Measurements from ENCODE around the gene PCLAF. TPM values are rescaled to one million over a fixed set of nuclear protein-coding genes. Genes with fewer than 3 reads are reported as not detected.

PCLAF gene
- polyA plus RNA-seq, 1 experiment: 104 TPM

GRCh38 chr15:64344651-64345294 lies 36.5 kb downstream of the PCLAF start:
- Histone ChIP-seq H3K27me3 (ENCODE audit: control insufficient read depth, insufficient read depth, low read length) (no peaks in the 10 kb centered on the region), H3K4me3 (ENCODE audit: low read depth, low read length) (no peak overlapping the region), H3K9me3 (ENCODE audit: control insufficient read depth, insufficient read depth, low read length) (no peaks in the 10 kb centered on the region), H3K27ac (ENCODE audit: low read depth, low read length) (no peak overlapping the region)
- TF ChIP-seq CTCF (IDR thresholded peaks at IDR 0.05; ENCODE audit: low read depth, low read length): no peak
- CTCF ChIA-PET: interaction anchor here (0.9 to 1.3 kb wide), 4 partner anchors 9 to 35 kb away, joined by 3 to 4 read pairs (median 3); no protein-coding TSS in a partner anchor
- POLR2A ChIA-PET: interaction anchor here (1.5 kb wide), 1 partner anchor 11 kb away, joined by 5 read pairs; the partner anchor contains the start of gene CSNK1G1
- DNase-seq (ENCODE audit: low read depth, low spot score): no peak

GRCh38 chr15:64343841-64344240 lies 37.4 kb downstream of the PCLAF start:
- POLR2A ChIA-PET: no interaction called here
- CTCF ChIA-PET: no interaction called here

GRCh38 chr15:64343222-64343621 lies 38.0 kb downstream of the PCLAF start:
- Histone ChIP-seq H3K27me3 (ENCODE audit: control insufficient read depth, insufficient read depth, low read length) (no peaks in the 10 kb centered on the region), H3K9me3 (ENCODE audit: control insufficient read depth, insufficient read depth, low read length) (no peaks in the 10 kb centered on the region), H3K27ac (ENCODE audit: low read depth, low read length) (no peak overlapping the region), H3K4me3 (ENCODE audit: low read depth, low read length) (no peak overlapping the region)
- no peak for DNase-seq (ENCODE audit: low read depth, low spot score)
- ChIA-PET CTCF (no interaction called here), POLR2A (no interaction called here)
- no peak for TF ChIP-seq CTCF (IDR thresholded peaks at IDR 0.05; ENCODE audit: low read depth, low read length)

More at GRCh38 chr15:64343841-64344240, 37.4 kb downstream of the PCLAF start:
- Histone ChIP-seq H3K27me3 (ENCODE audit: control insufficient read depth, insufficient read depth, low read length) (no peaks in the 10 kb centered on the region), H3K27ac (ENCODE audit: low read depth, low read length) (no peak overlapping the region), H3K9me3 (ENCODE audit: control insufficient read depth, insufficient read depth, low read length) (no peaks in the 10 kb centered on the region), H3K4me3 (ENCODE audit: low read depth, low read length) (no peak overlapping the region)
- DNase-seq (ENCODE audit: low read depth, low spot score): no peak
- no peak for TF ChIP-seq CTCF (IDR thresholded peaks at IDR 0.05; ENCODE audit: low read depth, low read length)

DNA sequence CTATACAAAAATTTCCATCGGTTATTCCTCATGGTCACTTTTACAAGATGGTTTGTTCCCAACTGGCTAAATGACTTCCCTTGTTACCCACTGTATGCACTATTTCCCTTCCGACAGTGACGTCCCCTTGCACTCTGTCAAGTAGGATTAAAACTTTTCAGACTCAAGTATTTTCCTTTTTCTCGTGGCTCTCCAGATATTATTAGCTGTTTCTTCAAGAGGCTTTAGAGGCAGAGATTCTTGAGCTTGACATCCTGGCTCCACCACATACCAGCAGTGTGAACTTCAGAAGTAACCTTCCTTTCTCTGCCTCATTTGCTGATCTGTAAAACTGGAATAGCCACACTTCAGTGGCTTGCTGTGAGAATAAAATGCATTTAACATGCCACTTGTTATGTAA lies 39.3 kb downstream of the PCLAF start:
- no peaks in the 10 kb centered on the region for H3K9me3 ChIP-seq (ENCODE audit: control insufficient read depth, insufficient read depth, low read length)
- no peak for DNase-seq (ENCODE audit: low read depth, low spot score)
- H3K27me3 ChIP-seq (ENCODE audit: control insufficient read depth, insufficient read depth, low read length): no peaks in the 10 kb centered on the region
- CTCF ChIA-PET: interaction anchor here (0.6 kb wide), 1 partner anchor 10 kb away, joined by 3 read pairs; no protein-coding TSS in a partner anchor
- POLR2A ChIA-PET: no interaction called here
- no peak overlapping the region for H3K27ac ChIP-seq (ENCODE audit: low read depth, low read length)
- H3K4me3 ChIP-seq (ENCODE audit: low read depth, low read length): no peak overlapping the region
- TF ChIP-seq CTCF (IDR thresholded peaks at IDR 0.05; ENCODE audit: low read depth, low read length): no peak

DNA sequence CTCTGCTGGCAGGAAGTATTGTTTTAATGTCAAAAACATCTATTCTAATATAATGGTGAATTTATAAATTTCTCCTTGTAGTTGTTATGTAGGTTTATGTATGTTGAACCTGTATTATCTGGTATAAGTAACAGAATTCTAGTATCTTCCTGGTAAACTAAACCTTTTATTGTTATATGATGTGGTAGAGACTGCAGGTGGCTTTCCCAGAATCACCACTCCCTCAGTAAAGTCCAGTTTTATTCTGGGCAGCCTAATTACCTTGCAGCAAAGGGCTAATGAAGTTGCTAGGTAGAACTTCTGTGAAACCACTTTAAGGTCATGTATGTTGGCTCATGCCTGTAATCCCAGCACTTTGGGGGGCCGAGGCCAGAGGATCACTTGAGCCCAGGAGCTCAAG lies 40.9 kb downstream of the PCLAF start:
- POLR2A ChIA-PET: no interaction called here
- DNase-seq (ENCODE audit: low read depth, low spot score): no peak
- CTCF ChIA-PET: no interaction called here
- Histone ChIP-seq H3K27me3 (ENCODE audit: control insufficient read depth, insufficient read depth, low read length) (no peaks in the 10 kb centered on the region), H3K4me3 (ENCODE audit: low read depth, low read length) (no peak overlapping the region), H3K27ac (ENCODE audit: low read depth, low read length) (no peak overlapping the region), H3K9me3 (ENCODE audit: control insufficient read depth, insufficient read depth, low read length) (no peaks in the 10 kb centered on the region)
- no peak for TF ChIP-seq CTCF (IDR thresholded peaks at IDR 0.05; ENCODE audit: low read depth, low read length)

Data from AG04450 (cell line).